Activated T-helper 1 cell treated with anti-CD3 and anti-CD28 coated beads, Interleukin-12 subunit alpha, Interleukin-12 subunit beta, Interleukin-2, Interleukin-4 antibody, amounts not matched to agents 30 ng/mL and 10 ng/mL and 1 ng/mL, durations not matched to agents 14 hours and 24 hours and 36 hours (primary cell): ENCODE data around the gene EI24. TPM values are rescaled to one million over a fixed set of nuclear protein-coding genes. Genes with fewer than 3 reads are reported as not detected.
"Not testable (repeated sequence)": the region's sequence is repeated elsewhere in the genome, so short reads cannot be mapped to it uniquely, and the experiment has no call there.

Experiments
- DNase-seq: peaks from one replicate; pipeline ENCODE4 v3.0.0; 2021; ENCODE audit warnings: low spot score
- H3K27ac Mint-ChIP-seq: one replicate; pipeline ENCODE4 v1.8.0; 2021; ENCODE audit warnings: mild to moderate bottlenecking, mixed read lengths
- H3K27me3 Mint-ChIP-seq: one replicate; pipeline ENCODE4 v1.8.0; 2022; ENCODE audit warnings: mild to moderate bottlenecking, moderate library complexity, mixed read lengths; ENCODE audit not compliant: insufficient read depth
- H3K36me3 Mint-ChIP-seq: one replicate; pipeline ENCODE4 v1.8.0; 2021; ENCODE audit warnings: low read depth, mixed read lengths
- H3K4me1 Mint-ChIP-seq: one replicate; pipeline ENCODE4 v1.8.0; 2021; ENCODE audit warnings: low read depth, mixed read lengths
- H3K4me3 Mint-ChIP-seq: one replicate; pipeline ENCODE4 v1.8.0; 2021; ENCODE audit warnings: mild to moderate bottlenecking, moderate library complexity, mixed read lengths
- H3K9me3 Mint-ChIP-seq: one replicate; pipeline ENCODE4 v1.8.0; 2021; ENCODE audit warnings: mixed read lengths
- intact Hi-C: fragments of 100-400 bp; cut with micrococcal nuclease; formaldehyde crosslinking; loops from one replicate; pipeline ENCODE4 v1.15.1; 2024
- total RNA-seq: library from RNA; stranded (reverse); gene quantifications from 2 replicates; pipeline ENCODE4 v1.2.3, GENCODE V29; 2022

The EI24 gene
- total RNA-seq = 61.6 and 62.4 TPM in 2 replicates

DNA sequence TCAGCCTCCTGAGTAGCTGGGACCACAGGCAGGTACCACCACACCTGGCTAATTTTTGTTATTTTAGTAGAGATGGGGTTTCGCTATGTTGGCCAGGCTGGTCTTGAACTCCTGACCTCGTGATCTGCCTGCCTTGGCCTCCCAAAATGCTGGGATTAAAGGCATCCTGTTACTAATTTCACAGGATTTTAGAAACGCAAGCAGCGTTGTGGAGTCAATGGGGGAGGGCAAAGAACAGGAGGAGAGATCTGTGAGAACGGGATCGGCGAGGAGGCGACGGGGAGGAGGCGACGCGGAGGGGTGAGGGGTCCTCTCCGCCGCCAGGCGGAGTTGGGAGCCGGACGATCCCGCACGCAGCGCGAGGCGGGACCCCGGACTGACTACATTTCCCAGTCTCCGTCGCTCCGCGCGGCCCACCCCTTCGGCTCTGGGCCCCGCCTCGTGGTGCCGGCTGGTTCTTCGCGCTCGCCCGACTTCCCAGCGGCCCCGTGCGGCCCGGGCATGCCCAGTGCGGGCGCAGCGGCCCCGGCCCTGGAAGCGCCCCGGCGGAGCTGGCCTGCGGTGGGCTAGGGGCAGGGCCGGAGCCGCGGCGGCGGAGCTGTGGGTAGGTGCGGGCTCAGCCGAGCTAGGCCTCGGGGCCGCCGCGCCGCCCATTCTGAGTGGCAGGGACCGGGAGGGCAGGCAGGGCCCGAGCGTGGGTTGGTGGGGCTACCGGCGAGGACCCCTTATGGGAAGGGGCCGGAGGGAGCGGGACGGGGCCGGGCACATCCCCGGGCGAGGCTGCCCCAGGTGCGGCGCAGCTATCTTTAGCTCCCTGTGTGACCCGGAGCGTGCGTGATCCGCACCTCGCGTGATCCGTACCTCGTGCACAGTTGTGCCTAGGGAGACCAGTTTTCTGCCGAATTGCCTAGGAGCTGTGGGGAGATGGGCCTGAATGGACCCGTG lies at the start of gene EI24:
Gene EI24, plus strand, starts transcription at position 508 of the 945 bp plus-strand sequence. CDS start 3,051 bp downstream, outside the sequence.
- Mint-ChIP-seq H3K27ac (peak within 1 kb of the TSS; percentile 94), H3K27me3 (no peaks in the 10 kb centered on the region), H3K9me3 (no peaks in the 10 kb centered on the region), H3K4me1 (peaks cover 23% of the 10 kb centered on the region), H3K4me3 (peak within 1 kb of the TSS; percentile 95), H3K36me3 (peaks cover 22% of the 10 kb centered on the region)
- intact Hi-C loops = loop anchor here (1.0 to 10.0 kb wide), 8 partner anchors 23 to 894 kb away; partner anchors contain the start of genes CHEK1, HYLS1, PUS3 and SIAE
- DNase-seq = peak; percentile 88

DNA sequence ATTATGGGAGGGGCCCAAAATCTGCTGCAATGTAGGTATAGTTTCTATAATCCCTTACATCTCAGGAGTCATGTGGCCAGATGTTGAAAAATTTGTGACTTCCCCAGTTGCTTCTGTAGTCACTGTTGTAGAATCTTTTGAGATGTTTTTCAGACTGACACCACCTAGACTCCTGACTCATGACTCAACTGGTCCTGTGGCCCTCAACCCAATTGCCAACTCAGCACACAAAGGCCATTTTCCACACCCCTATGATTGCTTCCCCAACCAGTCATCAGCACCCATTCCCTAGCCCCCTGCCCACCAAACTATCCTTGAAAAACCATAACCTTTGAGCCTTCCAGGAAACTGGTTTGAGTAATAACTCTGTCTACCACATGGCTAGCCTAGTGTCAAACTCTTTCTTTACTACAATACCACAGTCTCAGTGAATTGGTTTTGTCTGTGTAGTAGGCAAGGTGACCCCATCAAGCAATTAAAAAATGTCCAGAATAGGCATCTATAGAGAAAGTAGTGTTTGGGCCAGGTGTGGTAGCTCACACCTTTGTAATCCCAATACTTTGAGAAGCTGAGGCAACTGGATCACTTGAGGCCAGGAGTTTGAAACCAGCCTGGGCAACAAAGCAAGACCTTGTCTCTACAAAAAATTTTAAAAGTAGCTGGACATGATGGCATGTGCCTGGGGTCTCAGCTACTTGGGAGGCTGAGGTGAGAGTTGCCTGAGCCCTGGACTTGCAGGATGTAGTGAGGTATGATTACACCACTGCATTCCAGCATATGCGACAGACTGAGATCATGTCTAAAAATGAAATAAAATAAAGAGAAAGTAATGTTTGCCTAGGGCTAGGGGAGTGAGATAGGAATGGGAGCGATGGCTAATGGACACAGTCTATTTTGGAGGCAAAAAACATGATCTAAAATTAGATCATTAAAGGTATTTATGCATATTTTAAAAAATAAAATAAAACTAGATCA lies 49.1 kb upstream of the EI24 start:
- H3K27ac Mint-ChIP-seq = no peak overlapping the region
- peaks cover 2% of the 10 kb centered on the region for H3K36me3 Mint-ChIP-seq
- peaks cover 5% of the 10 kb centered on the region for H3K9me3 Mint-ChIP-seq
- H3K4me1 Mint-ChIP-seq = peaks cover 37% of the 10 kb centered on the region
- intact Hi-C loops = loop anchor here (10.0 kb wide), 1 partner anchor 545 kb away; the partner anchor contains the start of gene CDON
- no peaks in the 10 kb centered on the region for H3K27me3 Mint-ChIP-seq
- DNase-seq = no peak
- no peak overlapping the region for H3K4me3 Mint-ChIP-seq

DNA sequence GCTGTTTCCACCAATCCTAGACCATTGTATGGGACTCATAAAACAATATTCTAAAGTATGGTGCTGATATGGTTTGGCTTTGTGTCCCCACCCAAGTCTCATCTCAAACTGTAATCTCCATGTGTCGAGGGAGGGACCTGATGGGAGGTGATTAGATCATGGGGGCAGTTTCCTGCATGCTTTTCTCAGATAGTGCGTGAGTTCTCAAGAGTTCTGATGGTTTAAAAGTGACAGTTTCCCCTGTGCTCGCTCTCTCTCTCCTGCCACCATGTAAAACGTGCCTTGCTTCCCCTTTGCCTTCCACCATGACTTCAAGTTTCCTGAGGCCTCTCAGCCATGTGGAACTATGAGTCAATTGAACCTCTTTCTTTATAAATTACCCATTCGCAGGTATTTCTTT lies 44.0 kb upstream of the EI24 start:
- peaks cover 3% of the 10 kb centered on the region for H3K36me3 Mint-ChIP-seq
- intact Hi-C loops = no loop called here
- DNase-seq = no peak
- H3K9me3 Mint-ChIP-seq = peaks cover 5% of the 10 kb centered on the region
- peaks cover 2% of the 10 kb centered on the region for H3K4me1 Mint-ChIP-seq
- no peak overlapping the region for H3K27ac Mint-ChIP-seq
- no peak overlapping the region for H3K4me3 Mint-ChIP-seq
- H3K27me3 Mint-ChIP-seq = peaks cover 6% of the 10 kb centered on the region

DNA sequence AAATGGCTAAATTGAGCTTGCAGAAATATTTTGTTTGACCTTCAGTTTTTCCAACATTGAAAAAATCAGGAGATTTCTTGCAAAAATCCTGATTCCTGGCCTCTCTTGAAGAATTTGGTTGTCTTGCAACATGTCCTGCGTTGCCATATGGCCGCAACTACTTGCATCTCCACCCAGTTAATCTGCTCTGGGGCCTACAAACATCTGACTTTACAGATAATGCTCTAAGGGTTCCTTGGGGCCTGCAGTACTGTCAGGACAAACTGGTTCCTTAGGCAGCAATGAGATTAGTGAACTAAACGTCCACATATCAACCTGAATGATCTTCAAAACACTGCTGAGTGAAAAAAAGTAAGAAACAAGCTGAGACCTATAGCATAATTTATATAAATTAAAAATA lies 36.6 kb upstream of the EI24 start:
- no peak overlapping the region for H3K4me3 Mint-ChIP-seq
- no peaks in the 10 kb centered on the region for H3K4me1 Mint-ChIP-seq
- H3K27ac Mint-ChIP-seq = no peak overlapping the region
- DNase-seq = no peak
- intact Hi-C loops = no loop called here
- peaks cover 2% of the 10 kb centered on the region for H3K36me3 Mint-ChIP-seq
- H3K27me3 Mint-ChIP-seq = peaks cover 7% of the 10 kb centered on the region
- no peaks in the 10 kb centered on the region for H3K9me3 Mint-ChIP-seq

DNA sequence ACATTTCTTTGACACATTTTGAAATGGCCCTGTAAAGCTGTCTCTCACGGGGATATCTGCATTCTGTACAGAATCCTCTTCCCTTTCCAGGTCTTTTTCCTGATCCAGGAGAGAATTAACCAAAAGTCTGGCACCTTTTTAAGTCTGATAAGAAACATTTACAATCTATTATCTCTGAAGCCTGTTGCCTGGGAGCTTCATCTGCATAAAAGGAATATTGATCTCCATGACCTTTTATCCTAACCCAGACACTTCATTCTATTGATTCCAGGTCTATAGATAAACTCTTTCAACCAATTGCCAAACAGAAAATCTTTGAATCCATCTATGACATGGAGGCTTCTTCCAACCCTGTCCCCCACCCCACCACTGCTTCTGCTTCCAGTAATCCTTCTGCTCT lies 33.7 kb upstream of the EI24 start:
- no peak overlapping the region for H3K4me3 Mint-ChIP-seq
- no peak overlapping the region for H3K27ac Mint-ChIP-seq
- no peaks in the 10 kb centered on the region for H3K4me1 Mint-ChIP-seq
- H3K9me3 Mint-ChIP-seq = no peaks in the 10 kb centered on the region
- intact Hi-C loops = no loop called here
- no peak for DNase-seq
- H3K36me3 Mint-ChIP-seq = no peaks in the 10 kb centered on the region
- peaks cover 7% of the 10 kb centered on the region for H3K27me3 Mint-ChIP-seq

DNA sequence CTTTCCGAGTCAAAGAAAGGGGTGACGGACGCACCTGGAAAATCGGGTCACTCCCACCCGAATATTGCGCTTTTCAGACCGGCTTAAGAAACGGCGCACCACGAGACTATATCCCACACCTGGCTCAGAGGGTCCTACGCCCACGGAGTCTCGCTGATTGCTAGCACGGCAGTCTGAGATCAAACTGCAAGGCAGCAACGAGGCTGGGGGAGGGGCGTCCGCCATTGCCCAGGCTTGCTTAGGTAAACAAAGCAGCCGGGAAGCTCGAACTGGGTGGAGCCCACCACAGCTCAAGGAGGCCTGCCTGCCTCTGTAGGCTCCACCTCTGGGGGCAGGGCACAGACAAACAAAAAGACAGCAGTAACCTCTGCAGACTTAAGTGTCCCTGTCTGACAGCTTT lies 32.4 kb upstream of the EI24 start:
- H3K9me3 Mint-ChIP-seq, H3K27me3 Mint-ChIP-seq, DNase-seq, H3K4me3 Mint-ChIP-seq, intact Hi-C loops, H3K36me3 Mint-ChIP-seq, H3K4me1 Mint-ChIP-seq, H3K27ac Mint-ChIP-seq: not testable (repeated sequence)

DNA sequence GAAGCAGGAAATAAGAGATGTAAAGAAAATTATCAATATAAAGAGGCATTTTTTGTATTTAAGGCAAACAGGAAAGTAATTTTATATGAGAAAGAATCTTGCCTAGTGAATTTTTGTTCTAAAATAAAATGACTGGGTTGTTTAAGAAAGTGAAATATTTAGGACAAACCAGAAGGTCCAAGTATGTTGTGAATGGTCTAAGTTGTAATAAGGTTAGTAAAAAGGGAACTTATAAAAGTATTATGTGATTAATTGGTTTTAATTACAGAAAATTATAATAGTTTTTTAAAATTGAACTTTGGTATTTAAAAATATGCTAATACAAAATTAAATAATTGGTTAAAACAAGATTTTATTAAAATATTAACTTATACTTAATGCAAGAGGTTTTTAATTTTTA lies 26.6 kb upstream of the EI24 start:
- H3K36me3 Mint-ChIP-seq = no peaks in the 10 kb centered on the region
- no peak overlapping the region for H3K4me3 Mint-ChIP-seq
- peaks cover 3% of the 10 kb centered on the region for H3K27me3 Mint-ChIP-seq
- no peak for DNase-seq
- intact Hi-C loops = no loop called here
- H3K4me1 Mint-ChIP-seq = no peaks in the 10 kb centered on the region
- no peak overlapping the region for H3K27ac Mint-ChIP-seq
- H3K9me3 Mint-ChIP-seq = peaks cover 19% of the 10 kb centered on the region

DNA sequence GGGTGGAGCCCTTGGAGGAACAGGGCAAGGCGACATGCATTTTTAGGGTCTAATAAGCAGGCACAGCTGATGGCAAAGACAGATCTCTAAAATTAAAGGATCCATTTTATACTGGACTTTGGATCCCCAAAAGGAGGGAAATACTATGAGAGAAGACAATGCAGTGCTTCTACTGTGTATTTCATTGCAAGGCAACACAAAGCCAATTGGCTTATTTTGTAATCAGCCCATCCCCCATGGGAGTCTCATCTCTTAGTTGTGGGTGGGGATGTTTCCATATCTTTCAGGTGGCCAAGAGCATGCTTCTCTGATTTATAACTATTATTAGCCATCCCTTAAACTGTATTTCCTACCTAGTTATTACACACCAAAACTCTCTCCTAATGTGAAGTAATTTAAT lies 18.5 kb upstream of the EI24 start:
- no peaks in the 10 kb centered on the region for H3K4me1 Mint-ChIP-seq
- H3K4me3 Mint-ChIP-seq = no peak overlapping the region
- H3K27ac Mint-ChIP-seq = no peak overlapping the region
- peaks cover 49% of the 10 kb centered on the region for H3K9me3 Mint-ChIP-seq
- intact Hi-C loops = no loop called here
- H3K36me3 Mint-ChIP-seq = no peaks in the 10 kb centered on the region
- peaks cover 5% of the 10 kb centered on the region for H3K27me3 Mint-ChIP-seq
- DNase-seq = no peak

DNA sequence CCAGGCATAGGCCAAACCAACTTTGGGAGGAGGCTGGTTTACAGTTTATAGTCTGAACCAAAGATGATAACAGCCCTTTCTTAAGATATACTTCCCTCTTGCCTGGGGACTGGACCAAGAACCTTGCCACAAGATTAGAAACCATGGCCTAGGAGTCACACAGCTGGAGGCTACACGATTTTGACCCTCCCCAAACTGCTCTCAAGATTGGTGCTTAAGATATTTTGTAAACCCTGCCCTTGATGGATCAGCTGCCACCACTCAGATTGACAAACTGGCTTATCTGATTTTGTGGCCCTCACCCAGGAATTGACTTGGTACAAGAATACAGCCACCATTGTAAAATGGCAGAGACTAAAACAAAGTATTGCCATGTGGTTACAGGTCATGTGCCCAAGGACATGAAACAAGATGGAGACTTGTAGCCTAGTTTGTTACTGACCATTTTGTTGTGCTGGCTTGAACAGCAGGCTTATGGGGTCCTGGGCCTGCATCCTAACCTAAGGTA lies 17.4 kb upstream of the EI24 start:
- peaks cover 3% of the 10 kb centered on the region for H3K27me3 Mint-ChIP-seq
- no peaks in the 10 kb centered on the region for H3K36me3 Mint-ChIP-seq
- no peak overlapping the region for H3K27ac Mint-ChIP-seq

DNA sequence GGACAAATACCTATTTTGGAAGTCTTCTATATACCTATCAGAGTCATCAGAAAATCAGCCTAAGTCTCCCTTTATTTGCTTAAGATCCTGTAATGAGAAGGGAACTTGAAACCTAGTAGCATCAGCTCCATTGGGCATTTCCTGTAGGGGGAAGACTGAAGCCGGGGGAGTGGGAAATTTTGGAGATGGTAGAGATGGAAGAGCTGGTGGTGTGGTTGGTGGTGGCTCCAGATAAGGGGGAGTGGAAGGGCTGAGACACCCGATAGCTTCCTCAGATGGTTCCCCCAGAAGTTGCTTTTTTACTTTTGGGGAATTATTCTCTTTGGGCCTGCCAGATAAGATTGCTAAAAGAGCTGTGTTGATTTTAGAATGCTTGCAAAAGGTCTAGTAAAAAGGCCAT lies 16.4 kb upstream of the EI24 start:
- Mint-ChIP-seq H3K27ac (no peak overlapping the region), H3K27me3 (peaks cover 2% of the 10 kb centered on the region), H3K36me3 (no peaks in the 10 kb centered on the region), H3K9me3 (peaks cover 50% of the 10 kb centered on the region), H3K4me3 (no peak overlapping the region), H3K4me1 (no peaks in the 10 kb centered on the region)
- intact Hi-C loops = no loop called here
- DNase-seq = no peak

More for the DNA sequence above, 17.4 kb upstream of the EI24 start:
- Mint-ChIP-seq H3K4me1 (no peaks in the 10 kb centered on the region), H3K4me3 (no peak overlapping the region), H3K9me3 (peaks cover 54% of the 10 kb centered on the region)
- intact Hi-C loops = no loop called here
- DNase-seq = no peak

DNA sequence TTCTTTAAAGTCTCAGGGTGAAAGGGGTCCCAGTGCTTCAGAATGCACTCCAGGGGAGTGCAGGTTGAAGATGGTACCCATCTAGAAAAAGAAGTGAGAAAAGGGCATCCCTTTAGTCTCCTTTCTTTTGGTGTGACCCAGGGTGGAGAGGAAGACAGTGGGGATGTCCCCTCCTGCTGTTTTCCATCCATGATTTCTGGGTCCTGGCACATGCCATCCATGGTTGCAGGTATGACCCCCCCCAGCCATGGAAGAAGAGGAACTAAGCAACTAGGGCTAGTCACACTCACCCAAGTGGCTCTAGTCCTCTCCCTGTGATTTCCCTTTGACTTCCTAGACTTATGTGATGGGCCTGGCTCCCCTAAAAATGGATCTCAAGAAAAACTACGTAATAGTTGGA lies 15.9 kb upstream of the EI24 start:
- intact Hi-C loops = no loop called here
- no peak for DNase-seq
- Mint-ChIP-seq H3K36me3 (no peaks in the 10 kb centered on the region), H3K4me3 (no peak overlapping the region), H3K27me3 (peaks cover 4% of the 10 kb centered on the region), H3K4me1 (no peaks in the 10 kb centered on the region), H3K27ac (no peak overlapping the region), H3K9me3 (peaks cover 50% of the 10 kb centered on the region)

DNA sequence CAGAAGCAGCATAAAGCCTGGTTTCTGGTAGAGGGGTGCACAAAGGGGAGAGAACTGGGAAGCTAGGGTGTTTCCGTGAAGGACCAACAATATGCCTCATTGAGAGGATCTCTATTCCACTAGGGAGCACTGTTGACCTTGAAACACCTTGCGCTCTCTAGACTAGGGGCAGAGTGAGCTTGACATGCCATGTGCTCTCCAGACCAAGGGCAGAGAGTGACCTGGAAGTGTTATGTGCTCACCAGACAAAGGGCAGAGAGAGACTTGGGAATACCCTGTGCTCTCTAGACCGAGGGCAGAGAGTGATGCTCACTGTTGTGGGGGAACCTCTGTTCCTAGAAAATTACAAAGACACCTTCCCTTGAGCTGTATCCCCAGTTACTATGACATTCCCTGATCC lies 15.2 kb upstream of the EI24 start:
- Mint-ChIP-seq H3K27me3 (peaks cover 2% of the 10 kb centered on the region), H3K27ac (no peak overlapping the region), H3K36me3 (no peaks in the 10 kb centered on the region), H3K4me3 (no peak overlapping the region), H3K4me1 (no peaks in the 10 kb centered on the region), H3K9me3 (peaks cover 50% of the 10 kb centered on the region)
- no peak for DNase-seq
- intact Hi-C loops = no loop called here
